Thyroid gland (tissue), 4 donors: ENCODE results near the gene PI4K2A. TPM values are rescaled to one million over a fixed set of nuclear protein-coding genes. Genes with fewer than 3 reads are reported as not detected.

ENCODE experiments used
- DNase-seq, 2 donors: peaks; one replicate each; pipeline ENCODE4 v3.0.0-alpha.2; 2019
- H3K27ac ChIP-seq, 3 donors: fragments of 200-600 bp; sonication (generic); 1 replicate in 2 of 3; 2 replicates in 1 of 3; pipeline ENCODE4 v1.5.1; 2016 to 2019; ENCODE audit warnings: mild to moderate bottlenecking in 1 of 3, moderate library complexity in 1 of 3
- H3K27me3 ChIP-seq: fragments of 200-600 bp; sonication (generic); one replicate; pipeline ENCODE4 v1.5.1; 2019
- H3K36me3 ChIP-seq, 2 donors: fragments of 200-600 bp; sonication (generic); one replicate each; pipeline ENCODE4 v1.5.1; 2016 to 2019
- H3K4me1 ChIP-seq, 2 donors: fragments of 200-600 bp; sonication (generic); one replicate each; pipeline ENCODE4 v1.5.1; 2017 to 2019
- H3K4me3 ChIP-seq, 3 donors: fragments of 200-600 bp; sonication (generic); replicated peaks in 1 of 3; 1 replicate in 2 of 3; 2 replicates in 1 of 3; pipeline ENCODE4 v1.5.1; 2016; ENCODE audit warnings: mild to moderate bottlenecking in 1 of 3
- H3K9me3 ChIP-seq: fragments of 200-600 bp; sonication (generic); one replicate; pipeline ENCODE4 v1.5.1; 2017
- CTCF ChIP-seq, 6 experiments: fragments of 200-600 bp in 3 of 6; fragments of 450-650 bp in 3 of 6; sonication (generic) in 3 of 6; IDR thresholded peaks; one replicate each; pipeline ENCODE4 v1.5.1; 2016 to 2019; ENCODE audit warnings: antibody characterized with exemption in 6 of 6, mild to moderate bottlenecking in 2 of 6, inconsistent platforms in 1 of 6, moderate library complexity in 1 of 6
- POLR2A ChIP-seq, 2 donors: fragments of 450-650 bp; IDR thresholded peaks; one replicate each; pipeline ENCODE4 v1.6.1; 2017; ENCODE audit warnings: antibody characterized with exemption in 2 of 2, mild to moderate bottlenecking in 2 of 2, moderate library complexity in 1 of 2
- WGBS, 2 donors: methylation state at CpG; one replicate each; pipeline ENCODE4 v1.1.5; 2017; 5-methylcytosine and 5-hydroxymethylcytosine counted together
- intact Hi-C: fragments of 100-400 bp; cut with DNase I; formaldehyde crosslinking; loops from one replicate; pipeline ENCODE4 v1.15.1; 2023
- total RNA-seq, 4 donors: library from RNA; depleted of rRNA; stranded (reverse); fragments of >200 nt; gene quantifications; one replicate each; pipeline ENCODE4 v1.2.3, GENCODE V29; 2016

Gene PI4K2A
- total RNA-seq, 4 donors from 2014 or later: 19.9 to 31.3 (median 24.1) TPM

GRCh38 chr10:97713339-97713825, 72.9 kb downstream of the PI4K2A start, which contains the start of gene MARVELD1:
MARVELD1 (plus strand) TSS chr10:97713730; CDS start chr10:97713877, 147 bp downstream.
- peaks cover 5 to 46% of the 10 kb centered on the region in 2 donors for H3K4me1 ChIP-seq
- H3K9me3 ChIP-seq: no peaks in the 10 kb centered on the region
- no peaks in the 10 kb centered on the region for H3K27me3 ChIP-seq
- peak within 1 kb of the TSS; percentile 15 to 61 (median 53) for H3K4me3 ChIP-seq
- TF ChIP-seq CTCF (IDR thresholded peaks at IDR 0.05): no peak
- TF ChIP-seq POLR2A (IDR thresholded peaks at IDR 0.05): no peak
- 9 to 10% methylated on average over 37 of the region's 37 CpGs for WGBS, 2 donors
- H3K27ac ChIP-seq: peak within 1 kb of the TSS; percentile 71 to 93 (median 82)
- intact Hi-C loops: no loop called here
- peak; percentile 25 to 39 for DNase-seq
- H3K36me3 ChIP-seq: no peaks in the 10 kb centered on the region

GRCh38 chr10:97713826-97714400, 73.4 kb downstream of the PI4K2A start:
- Histone ChIP-seq H3K9me3 (no peaks in the 10 kb centered on the region), H3K27me3 (no peaks in the 10 kb centered on the region), H3K36me3 (no peaks in the 10 kb centered on the region), H3K4me3 (peak overlapping the region; percentile 15 to 61 (median 53)), H3K27ac (peak overlapping the region; percentile 71 to 93 (median 82)), H3K4me1 (peaks cover 9 to 52% of the 10 kb centered on the region in 2 donors)
- intact Hi-C loops: no loop called here
- WGBS, 2 donors: 1% methylated on average over 22 to 26 of the region's 69 CpGs
- DNase-seq: peak; percentile 74 to 78
- TF ChIP-seq CTCF (IDR thresholded peaks at IDR 0.05) (peak in 3 of 6 experiments; percentile 2 to 26 (median 21)), POLR2A (IDR thresholded peaks at IDR 0.05) (peak in 1 of 2 donors; percentile 28)

GRCh38 chr10:97714401-97715258, 74.2 kb downstream of the PI4K2A start:
- Histone ChIP-seq H3K9me3 (no peaks in the 10 kb centered on the region), H3K27ac (peak overlapping the region; percentile 71 to 93 (median 82)), H3K27me3 (no peaks in the 10 kb centered on the region), H3K4me1 (peaks cover 12 to 53% of the 10 kb centered on the region in 2 donors), H3K4me3 (peak overlapping the region; percentile 15 to 61 (median 53)), H3K36me3 (no peaks in the 10 kb centered on the region)
- DNase-seq: peak; percentile 34 to 51
- intact Hi-C loops: no loop called here
- WGBS, 2 donors: 15 to 26% methylated on average over 15 to 27 of the region's 74 CpGs
- TF ChIP-seq CTCF (IDR thresholded peaks at IDR 0.05) (no peak), POLR2A (IDR thresholded peaks at IDR 0.05) (no peak)

- peaks cover 12 to 52% of the 10 kb centered on the region in 2 donors for H3K4me1 ChIP-seq
- WGBS, 2 donors: 71 to 88% methylated on average over 8 of the region's 8 CpGs
- no peaks in the 10 kb centered on the region for H3K27me3 ChIP-seq
- H3K9me3 ChIP-seq: no peaks in the 10 kb centered on the region
- H3K27ac ChIP-seq: peak overlapping the region in 2 of 3 donors; percentile 71 to 93
- no peak for DNase-seq
- H3K36me3 ChIP-seq: no peaks in the 10 kb centered on the region
- H3K4me3 ChIP-seq: peak overlapping the region in 1 of 3 donors; percentile 61
- TF ChIP-seq POLR2A (IDR thresholded peaks at IDR 0.05): no peak
- no peak for TF ChIP-seq CTCF (IDR thresholded peaks at IDR 0.05)
- intact Hi-C loops: no loop called here
These were observed 74.9 kb downstream of the PI4K2A start for GRCh38 chr10:97715259-97715874.
